GM12878 (cell line): ENCODE results near the gene ZNF804A. TPM values are rescaled to one million over a fixed set of nuclear protein-coding genes. Genes with fewer than 3 reads are reported as not detected.

Experiments
- ATAC-seq: fragments of 200-7000 bp; cut with Tn5 transposase; 3 replicates; pipeline ENCODE4 v1.9.1; 2020; ENCODE audit warnings: mild to moderate bottlenecking, moderate library complexity
- BruUV-seq: library from RNA; stranded (reverse); fragments of 400-500 nt; replicated peaks from 2 replicates; lab custom pipeline; 2021; lab: Mats Ljungman, UMichigan
- CTCF ChIA-PET: fragments of 300-600 bp; sonication (Branson Sonifier 250); formaldehyde crosslinking; extraction: SDS; loops from one replicate; lab custom pipeline; 2021; ENCODE audit warnings: inconsistent platforms; lab: Yijun Ruan, JAX
- POLR2A ChIA-PET: fragments of 350-600 bp; formaldehyde crosslinking; extraction: SDS; loops from one replicate; lab custom pipeline; 2021; ENCODE audit warnings: inconsistent platforms; lab: Charles Lee
- RAD21 ChIA-PET: fragments of 300-600 bp; sonication (Branson Sonifier 250); formaldehyde crosslinking; loops from one replicate; lab custom pipeline; 2023; ENCODE audit warnings: antibody characterized with exemption; ENCODE audit not compliant: unreplicated experiment; lab: Charles Lee
- SMC1A ChIA-PET: fragments of 300-600 bp; sonication (Branson Sonifier 250); formaldehyde crosslinking; loops from one replicate; lab custom pipeline; 2023; ENCODE audit not compliant: unreplicated experiment, uncharacterized antibody; lab: Charles Lee
- DNase-seq: peaks from one replicate; pipeline ENCODE4 v3.0.0-alpha.2; 2011; ENCODE audit warnings: low read depth, low spot score
- FAIRE-seq: peaks from 3 replicates; lab custom pipeline; 2011; peaks lifted over from hg19 to GRCh38; lab: Jason Lieb, UNC
- H2AFZ ChIP-seq: 2 replicates; pipeline ENCODE4 v1.6.0; 2011; ENCODE audit warnings: low read depth, low read length, control low read depth; ENCODE audit not compliant: control insufficient read depth
- H3K27ac ChIP-seq: 2 replicates; pipeline ENCODE4 v1.5.1; 2011; ENCODE audit warnings: control low read depth; ENCODE audit not compliant: control insufficient read depth, insufficient read depth
- H3K27me3 ChIP-seq, 2 experiments: replicated peaks in 1 of 2; 2 replicates each; pipeline versions ENCODE4 v1.6.0 to v1.6.1; 2011; ENCODE audit warnings: low read length in 1 of 2; ENCODE audit not compliant: control insufficient read depth in 2 of 2, insufficient read depth in 2 of 2
- H3K36me3 ChIP-seq, 2 experiments: 2 replicates each; pipeline ENCODE4 v1.5.1; 2011; ENCODE audit warnings: low read length in 1 of 2; ENCODE audit not compliant: control insufficient read depth in 2 of 2, insufficient read depth in 2 of 2
- H3K4me1 ChIP-seq: 2 replicates; pipeline ENCODE4 v1.6.1; 2011; ENCODE audit warnings: mild to moderate bottlenecking, low read length, moderate library complexity, mixed read lengths; ENCODE audit not compliant: control insufficient read depth, insufficient read depth
- H3K4me2 ChIP-seq: 2 replicates; pipeline ENCODE4 v1.6.0; 2011; ENCODE audit warnings: control low read depth; ENCODE audit not compliant: control insufficient read depth, insufficient read depth
- H3K4me3 ChIP-seq: fragments of 200-600 bp; sonication (generic); 2 replicates; pipeline ENCODE4 v1.5.1; 2016
- H3K79me2 ChIP-seq: 2 replicates; pipeline ENCODE4 v1.6.0; 2011; ENCODE audit warnings: low read length; ENCODE audit not compliant: control insufficient read depth, insufficient read depth
- H3K9ac ChIP-seq: 2 replicates; pipeline ENCODE4 v1.8.0; 2011; ENCODE audit warnings: low read length, control low read depth, mixed read lengths; ENCODE audit not compliant: control insufficient read depth, insufficient read depth
- H3K9me3 ChIP-seq: replicated peaks from 3 replicates; pipeline ENCODE4 v1.5.1; 2011; ENCODE audit warnings: mild to moderate bottlenecking, low read length; ENCODE audit not compliant: control insufficient read depth, insufficient read depth
- H4K20me1 ChIP-seq: 2 replicates; pipeline ENCODE4 v1.6.0; 2011; ENCODE audit not compliant: control insufficient read depth, insufficient read depth
- BMI1 ChIP-seq: fragments of 450-650 bp; IDR thresholded peaks from 2 replicates; pipeline ENCODE4 v1.6.1; 2016; ENCODE audit warnings: mild to moderate bottlenecking, moderate library complexity, borderline replicate concordance
- CREM ChIP-seq: IDR thresholded peaks from 2 replicates; pipeline ENCODE4 v1.6.1; 2014; ENCODE audit warnings: antibody characterized with exemption, low read depth
- ESRRA ChIP-seq: IDR thresholded peaks from 2 replicates; pipeline ENCODE4 v1.6.1; 2012; ENCODE audit warnings: mild to moderate bottlenecking, low read length, improper control_type of control experiment
- IKZF1 ChIP-seq: fragments of 450-650 bp; conservative IDR thresholded peaks from 2 replicates; pipeline ENCODE4 v1.6.1; 2017; ENCODE audit warnings: antibody characterized with exemption, mild to moderate bottlenecking
- JUND ChIP-seq: IDR thresholded peaks from 2 replicates; pipeline ENCODE4 v1.6.1; 2012; ENCODE audit warnings: low read depth, mild to moderate bottlenecking, low read length, improper control_type of control experiment, moderate library complexity
- POU2F2 ChIP-seq: IDR thresholded peaks from 3 replicates; pipeline ENCODE4 v1.6.1; 2011; ENCODE audit warnings: low read depth, mild to moderate bottlenecking, low read length, borderline replicate concordance
- SP1 ChIP-seq: IDR thresholded peaks from one replicate; pipeline ENCODE4 v1.6.1; 2011; ENCODE audit warnings: low read depth, low read length
- YY1 ChIP-seq: IDR thresholded peaks from 2 replicates; pipeline ENCODE4 v1.6.1; 2011; ENCODE audit warnings: low read depth, mild to moderate bottlenecking, low read length
- ZBED1 ChIP-seq: IDR thresholded peaks from 2 replicates; pipeline ENCODE4 v1.6.1; 2016; ENCODE audit warnings: borderline replicate concordance
- ZNF274 ChIP-seq: IDR thresholded peaks from one replicate; pipeline ENCODE4 v1.8.0; 2011; ENCODE audit not compliant: insufficient read length, insufficient read depth
- WGBS: methylation state at CpG from one replicate; pipeline ENCODE4 v1.1.6; 2016; ENCODE audit warnings: low lambda C conversion rate; ENCODE audit not compliant: insufficient replicate concordance, insufficient coverage; ENCODE audit errors: missing lambda C conversion rate; 5-methylcytosine and 5-hydroxymethylcytosine counted together
- in situ Hi-C: fragments of 300-500 bp; cut with MboI; formaldehyde crosslinking; loops from 9 replicates; pipeline ENCODE4 v1.14.3; 2018; ENCODE audit warnings: mixed read lengths
- intact Hi-C: fragments of 100-400 bp; cut with micrococcal nuclease; formaldehyde crosslinking; loops from one replicate; pipeline ENCODE4 v1.14.2; 2022; ENCODE audit not compliant: unreplicated experiment
- polyA plus RNA-seq, 11 experiments: library from polyadenylated mRNA; depleted of rRNA in 4 of 11; unstranded in 6 of 11; stranded (reverse) in 5 of 11; fragments of >200 nt; fragmentation: Nextera tagmentation in 4 of 11; fragmentation: Illumina TruSeq in 1 of 11; extraction: Ambion mirVana in 4 of 11; extraction: Trizol in 1 of 11; gene quantifications; 1 replicate in 1 of 11; 2 replicates in 10 of 11; pipeline versions ENCODE4 v1.2.1 to v1.2.3, GENCODE V29; 2011 to 2016; ENCODE audit warnings: inconsistent platforms in 2 of 11, missing spikeins in 2 of 11, low read depth in 1 of 11
- total RNA-seq, 4 experiments: library from RNA; depleted of rRNA in 3 of 4; stranded (reverse); fragments of >200 nt in 3 of 4; fragmentation: Illumina TruSeq in 1 of 4; extraction: Trizol in 1 of 4; gene quantifications; 2 replicates each; pipeline versions ENCODE4 v1.2.1 to v1.2.3, GENCODE V29; 2013 to 2021
- TF ChIP-seq, protein P1 (sequence below): IDR thresholded peaks from 2 replicates; pipeline ENCODE4 v1.6.1; 2011; ENCODE audit warnings: low read depth, mild to moderate bottlenecking, low read length, moderate library complexity, borderline replicate concordance; ENCODE audit errors: extremely low read depth
- TF ChIP-seq, protein P2 (sequence below): fragments of 450-650 bp; formaldehyde crosslinking; IDR thresholded peaks from 2 replicates; pipeline ENCODE4 v1.5.0; 2022; ENCODE audit warnings: mild to moderate bottlenecking, missing genetic modification characterization

The ZNF804A gene
- total and polyA plus RNA-seq, 10 of the 15 experiments (the other 5 are each of a cell fraction or from before 2014, with no cell fraction given): 0.19 to 2.3 (median 1.4) TPM

GRCh38 chr2:184620367-184620766 lies 22.0 kb downstream of the ZNF804A start:
- POLR2A ChIA-PET: no interaction called here
- Histone ChIP-seq H3K4me1 (no peaks in the 10 kb centered on the region), H3K79me2 (no peaks in the 10 kb centered on the region), H3K27me3 (no peaks in the 10 kb centered on the region), H3K4me3 (no peak overlapping the region), H2AFZ (no peak overlapping the region), H3K9ac (no peak overlapping the region), H3K27ac (no peak overlapping the region), H3K4me2 (no peak overlapping the region), H4K20me1 (no peaks in the 10 kb centered on the region), H3K36me3 (no peaks in the 10 kb centered on the region), H3K9me3 (no peaks in the 10 kb centered on the region)
- TF ChIP-seq ZNF274: no peak
- TF ChIP-seq BMI1: no peak
- no peak for TF ChIP-seq YY1
- no peak for TF ChIP-seq POU2F2
- TF ChIP-seq ZBED1: no peak
- TF ChIP-seq IKZF1: no peak
- TF ChIP-seq, protein P1, sequence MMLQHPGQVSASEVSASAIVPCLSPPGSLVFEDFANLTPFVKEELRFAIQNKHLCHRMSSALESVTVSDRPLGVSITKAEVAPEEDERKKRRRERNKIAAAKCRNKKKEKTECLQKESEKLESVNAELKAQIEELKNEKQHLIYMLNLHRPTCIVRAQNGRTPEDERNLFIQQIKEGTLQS: no peak
- no peak for TF ChIP-seq SP1
- no peak for TF ChIP-seq JUND
- no peak for TF ChIP-seq CREM
- in situ Hi-C loops: no loop called here
- CTCF ChIA-PET: no interaction called here
- RAD21 ChIA-PET: no interaction called here
- ATAC-seq (no peak), FAIRE-seq (no peak), DNase-seq (no peak)
- SMC1A ChIA-PET: no interaction called here
- no TSS peak for BruUV-seq
- intact Hi-C loops: no loop called here
- 6% methylated on average over 1 of the region's 1 CpG for WGBS

DNA sequence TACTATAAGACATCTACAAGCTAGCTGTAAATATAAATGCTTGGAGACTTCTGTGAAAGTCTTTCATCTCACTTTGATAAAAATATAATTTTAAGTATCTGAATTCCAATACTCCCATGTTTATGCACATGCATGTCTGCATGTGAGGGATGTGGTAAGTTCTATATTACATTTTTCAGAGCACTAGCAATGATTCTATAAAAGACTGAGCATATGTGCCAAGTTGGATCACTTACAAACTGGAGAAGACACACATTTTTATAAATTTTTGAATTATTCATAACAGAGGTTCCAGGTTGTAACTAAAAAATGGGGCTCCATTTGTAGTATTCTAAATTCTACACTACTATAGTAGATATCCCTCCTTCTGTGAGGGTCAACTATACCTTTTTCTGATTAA lies 26.0 kb downstream of the ZNF804A start:
- no peaks in the 10 kb centered on the region for H4K20me1 ChIP-seq
- H3K79me2 ChIP-seq: no peaks in the 10 kb centered on the region
- TF ChIP-seq, protein P2, sequence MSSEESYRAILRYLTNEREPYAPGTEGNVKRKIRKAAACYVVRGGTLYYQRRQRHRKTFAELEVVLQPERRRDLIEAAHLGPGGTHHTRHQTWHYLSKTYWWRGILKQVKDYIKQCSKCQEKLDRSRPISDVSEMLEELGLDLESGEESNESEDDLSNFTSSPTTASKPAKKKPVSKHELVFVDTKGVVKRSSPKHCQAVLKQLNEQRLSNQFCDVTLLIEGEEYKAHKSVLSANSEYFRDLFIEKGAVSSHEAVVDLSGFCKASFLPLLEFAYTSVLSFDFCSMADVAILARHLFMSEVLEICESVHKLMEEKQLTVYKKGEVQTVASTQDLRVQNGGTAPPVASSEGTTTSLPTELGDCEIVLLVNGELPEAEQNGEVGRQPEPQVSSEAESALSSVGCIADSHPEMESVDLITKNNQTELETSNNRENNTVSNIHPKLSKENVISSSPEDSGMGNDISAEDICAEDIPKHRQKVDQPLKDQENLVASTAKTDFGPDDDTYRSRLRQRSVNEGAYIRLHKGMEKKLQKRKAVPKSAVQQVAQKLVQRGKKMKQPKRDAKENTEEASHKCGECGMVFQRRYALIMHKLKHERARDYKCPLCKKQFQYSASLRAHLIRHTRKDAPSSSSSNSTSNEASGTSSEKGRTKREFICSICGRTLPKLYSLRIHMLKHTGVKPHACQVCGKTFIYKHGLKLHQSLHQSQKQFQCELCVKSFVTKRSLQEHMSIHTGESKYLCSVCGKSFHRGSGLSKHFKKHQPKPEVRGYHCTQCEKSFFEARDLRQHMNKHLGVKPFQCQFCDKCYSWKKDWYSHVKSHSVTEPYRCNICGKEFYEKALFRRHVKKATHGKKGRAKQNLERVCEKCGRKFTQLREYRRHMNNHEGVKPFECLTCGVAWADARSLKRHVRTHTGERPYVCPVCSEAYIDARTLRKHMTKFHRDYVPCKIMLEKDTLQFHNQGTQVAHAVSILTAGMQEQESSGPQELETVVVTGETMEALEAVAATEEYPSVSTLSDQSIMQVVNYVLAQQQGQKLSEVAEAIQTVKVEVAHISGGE (CRISPR knock-in tag): no peak
- no peak for TF ChIP-seq ESRRA
- ChIA-PET SMC1A (no interaction called here), CTCF (no interaction called here), POLR2A (interaction anchor here (0.6 kb wide), 1 partner anchor 1843 kb away, joined by 4 read pairs; no protein-coding TSS in a partner anchor), RAD21 (no interaction called here)
- no peak overlapping the region for H3K4me3 ChIP-seq
- BruUV-seq: no TSS peak
- H2AFZ ChIP-seq: no peak overlapping the region
- H3K36me3 ChIP-seq: no peaks in the 10 kb centered on the region
- no peak overlapping the region for H3K9ac ChIP-seq
- no peak overlapping the region for H3K4me2 ChIP-seq
- no peaks in the 10 kb centered on the region for H3K27me3 ChIP-seq
- H3K4me1 ChIP-seq: no peaks in the 10 kb centered on the region
- ATAC-seq (no peak), FAIRE-seq (no peak), DNase-seq (no peak)
- in situ Hi-C loops: no loop called here
- no peaks in the 10 kb centered on the region for H3K9me3 ChIP-seq
- H3K27ac ChIP-seq: no peak overlapping the region
- intact Hi-C loops: no loop called here
